ENCODE results near the gene PHACTR1.

DNA sequence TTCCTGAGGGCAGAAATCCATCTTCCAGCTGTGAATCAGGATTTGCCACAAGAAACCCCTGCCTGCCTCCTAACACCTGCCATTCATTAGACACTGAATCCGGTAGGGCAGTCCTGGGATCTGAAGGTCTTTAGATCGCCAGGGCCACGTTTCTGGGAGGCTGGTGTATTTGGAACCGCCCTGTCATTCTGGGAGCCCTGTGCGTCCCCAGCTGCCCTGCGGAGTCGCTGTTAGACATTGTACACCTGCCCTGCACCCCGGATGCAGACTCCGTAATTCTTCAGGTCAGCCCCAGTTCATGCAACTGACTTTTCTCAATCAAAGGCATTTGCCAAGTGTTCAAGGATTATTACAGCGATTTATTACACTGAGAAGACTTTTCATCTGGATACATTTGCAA lies 418.6 kb downstream of the PHACTR1 start:
- TF ChIP-seq, protein P1, sequence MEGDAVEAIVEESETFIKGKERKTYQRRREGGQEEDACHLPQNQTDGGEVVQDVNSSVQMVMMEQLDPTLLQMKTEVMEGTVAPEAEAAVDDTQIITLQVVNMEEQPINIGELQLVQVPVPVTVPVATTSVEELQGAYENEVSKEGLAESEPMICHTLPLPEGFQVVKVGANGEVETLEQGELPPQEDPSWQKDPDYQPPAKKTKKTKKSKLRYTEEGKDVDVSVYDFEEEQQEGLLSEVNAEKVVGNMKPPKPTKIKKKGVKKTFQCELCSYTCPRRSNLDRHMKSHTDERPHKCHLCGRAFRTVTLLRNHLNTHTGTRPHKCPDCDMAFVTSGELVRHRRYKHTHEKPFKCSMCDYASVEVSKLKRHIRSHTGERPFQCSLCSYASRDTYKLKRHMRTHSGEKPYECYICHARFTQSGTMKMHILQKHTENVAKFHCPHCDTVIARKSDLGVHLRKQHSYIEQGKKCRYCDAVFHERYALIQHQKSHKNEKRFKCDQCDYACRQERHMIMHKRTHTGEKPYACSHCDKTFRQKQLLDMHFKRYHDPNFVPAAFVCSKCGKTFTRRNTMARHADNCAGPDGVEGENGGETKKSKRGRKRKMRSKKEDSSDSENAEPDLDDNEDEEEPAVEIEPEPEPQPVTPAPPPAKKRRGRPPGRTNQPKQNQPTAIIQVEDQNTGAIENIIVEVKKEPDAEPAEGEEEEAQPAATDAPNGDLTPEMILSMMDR (conservative IDR thresholded peaks at IDR 0.05 in 1 of 2, IDR thresholded peaks at IDR 0.05 in 1 of 2; ENCODE audit: extremely low read depth in 1 of 2, insufficient read depth in 1 of 2, low read depth in 1 of 2, low read length in 2 of 2): no peak
- TF ChIP-seq EZH2 (IDR thresholded peaks at IDR 0.05; ENCODE audit: borderline replicate concordance, low read length): no peak
